GM21717 (cell line): ENCODE data around the gene DIO3.

Experiments
- ATAC-seq: cut with Tn5 transposase; IDR thresholded peaks from one replicate; pipeline ENCODE4 v1.9.1; 2021; ENCODE audit warnings: mild to moderate bottlenecking, moderate library complexity; ENCODE audit not compliant: unreplicated experiment

Gene DIO3

GRCh38 chr14:101561145-101561896 lies at the start of gene DIO3:
Gene DIO3, plus strand, starts transcription at chr14:101561495.
- ATAC-seq: no peak

- ATAC-seq: no peak
Observed at GRCh38 chr14:101511620-101512375, 49.5 kb upstream of the DIO3 start.

- ATAC-seq: no peak
Observed at GRCh38 chr14:101512376-101512695, 49.0 kb upstream of the DIO3 start.

GRCh38 chr14:101514136-101514535 lies 47.2 kb upstream of the DIO3 start:
- no peak for ATAC-seq

GRCh38 chr14:101516401-101516800 lies 44.9 kb upstream of the DIO3 start:
- no peak for ATAC-seq

- ATAC-seq: no peak
Observed at GRCh38 chr14:101518611-101519473, 42.5 kb upstream of the DIO3 start.

GRCh38 chr14:101520621-101521472 lies 40.4 kb upstream of the DIO3 start:
- no peak for ATAC-seq

- no peak for ATAC-seq
Observed at GRCh38 chr14:101521473-101521915, 39.8 kb upstream of the DIO3 start.

GRCh38 chr14:101521978-101522377 lies 39.3 kb upstream of the DIO3 start:
- no peak for ATAC-seq

GRCh38 chr14:101525640-101526527 lies 35.4 kb upstream of the DIO3 start:
- ATAC-seq: no peak

- no peak for ATAC-seq
Observed at GRCh38 chr14:101527987-101528386, 33.3 kb upstream of the DIO3 start.

- no peak for ATAC-seq
Observed at GRCh38 chr14:101529079-101529478, 32.2 kb upstream of the DIO3 start.

GRCh38 chr14:101534198-101534597 lies 27.1 kb upstream of the DIO3 start:
- no peak for ATAC-seq

- ATAC-seq: no peak
Observed at GRCh38 chr14:101535232-101535631, 26.1 kb upstream of the DIO3 start.

GRCh38 chr14:101535701-101536207 lies 25.5 kb upstream of the DIO3 start:
- ATAC-seq: no peak

GRCh38 chr14:101537286-101537685 lies 24.0 kb upstream of the DIO3 start:
- ATAC-seq: no peak

- no peak for ATAC-seq
Observed at GRCh38 chr14:101538878-101539277, 22.4 kb upstream of the DIO3 start.

GRCh38 chr14:101539880-101540279 lies 21.4 kb upstream of the DIO3 start:
- ATAC-seq: no peak
